Activated T-helper 17 cell treated with anti-CD3 and anti-CD28 coated beads, Interleukin-2, amount 50 U/mL, for 72 hours (primary cell): ENCODE measurements around the gene RPS19. TPM values are rescaled to one million over a fixed set of nuclear protein-coding genes. Genes with fewer than 3 reads are reported as not detected.
A peak's percentile ranks its signal among the peaks of the same experiment; 100 is the strongest.

Source experiments
- ATAC-seq: fragments of 150-1000 bp; cut with Tn5 transposase; replicated peaks from 2 replicates; pipeline ENCODE4 v1.10.0; 2021; ENCODE audit warnings: mild to moderate bottlenecking, moderate library complexity
- H3K27ac Mint-ChIP-seq: one replicate; pipeline ENCODE4 v1.8.0; 2022; ENCODE audit warnings: mixed read lengths
- H3K27me3 Mint-ChIP-seq: one replicate; pipeline ENCODE4 v1.8.0; 2022; ENCODE audit warnings: mixed read lengths
- H3K36me3 Mint-ChIP-seq: one replicate; pipeline ENCODE4 v1.8.0; 2022; ENCODE audit warnings: low read depth, mild to moderate bottlenecking, mixed read lengths
- H3K4me1 Mint-ChIP-seq: one replicate; pipeline ENCODE4 v1.8.0; 2022; ENCODE audit warnings: mixed read lengths
- H3K4me3 Mint-ChIP-seq: one replicate; pipeline ENCODE4 v1.8.0; 2022; ENCODE audit warnings: mild to moderate bottlenecking, mixed read lengths
- H3K9me3 Mint-ChIP-seq: one replicate; pipeline ENCODE4 v1.8.0; 2022; ENCODE audit warnings: mixed read lengths
- total RNA-seq, 2 donors: library from RNA; stranded (reverse); gene quantifications; one replicate each; pipeline ENCODE4 v1.2.3, GENCODE V29; 2022

RPS19 gene
- total RNA-seq, 2 donors from 2014 or later, result 3,531 to 4,049 TPM

- peak overlapping the region; percentile 50 for H3K27ac Mint-ChIP-seq
- no peak for ATAC-seq
- H3K36me3 Mint-ChIP-seq, result peaks cover 78% of the 10 kb centered on the region
- no peaks in the 10 kb centered on the region for H3K9me3 Mint-ChIP-seq
- no peak overlapping the region for H3K4me3 Mint-ChIP-seq
- peaks cover 22% of the 10 kb centered on the region for H3K4me1 Mint-ChIP-seq
- H3K27me3 Mint-ChIP-seq, result no peaks in the 10 kb centered on the region
These were observed 34.3 kb downstream of the RPS19 start for GRCh38 chr19:41894350-41894749.

- peak; percentile 53 for ATAC-seq
- Mint-ChIP-seq H3K4me1 (peaks cover 17% of the 10 kb centered on the region), H3K27ac (peak overlapping the region; percentile 58), H3K9me3 (no peaks in the 10 kb centered on the region), H3K4me3 (peak overlapping the region; percentile 2), H3K36me3 (peaks cover 78% of the 10 kb centered on the region), H3K27me3 (no peaks in the 10 kb centered on the region)
These were observed 35.9 kb downstream of the RPS19 start for GRCh38 chr19:41895745-41896580.

- ATAC-seq, result no peak
- no peak overlapping the region for H3K4me3 Mint-ChIP-seq
- no peaks in the 10 kb centered on the region for H3K9me3 Mint-ChIP-seq
- H3K27ac Mint-ChIP-seq, result peak overlapping the region; percentile 58
- H3K27me3 Mint-ChIP-seq, result no peaks in the 10 kb centered on the region
- H3K4me1 Mint-ChIP-seq, result peaks cover 15% of the 10 kb centered on the region
- peaks cover 80% of the 10 kb centered on the region for H3K36me3 Mint-ChIP-seq
These were observed 36.5 kb downstream of the RPS19 start for GRCh38 chr19:41896581-41896942.

- no peaks in the 10 kb centered on the region for H3K27me3 Mint-ChIP-seq
- peak overlapping the region; percentile 30 for H3K27ac Mint-ChIP-seq
- peaks cover 82% of the 10 kb centered on the region for H3K36me3 Mint-ChIP-seq
- H3K4me3 Mint-ChIP-seq, result no peak overlapping the region
- ATAC-seq, result no peak
- H3K9me3 Mint-ChIP-seq, result no peaks in the 10 kb centered on the region
- H3K4me1 Mint-ChIP-seq, result peaks cover 12% of the 10 kb centered on the region
These were observed 37.1 kb downstream of the RPS19 start for GRCh38 chr19:41897181-41897580.

- Mint-ChIP-seq H3K27me3 (no peaks in the 10 kb centered on the region), H3K9me3 (no peaks in the 10 kb centered on the region), H3K4me1 (peaks cover 12% of the 10 kb centered on the region), H3K27ac (peak overlapping the region; percentile 30), H3K4me3 (no peak overlapping the region), H3K36me3 (peaks cover 82% of the 10 kb centered on the region)
- no peak for ATAC-seq
These were observed 37.8 kb downstream of the RPS19 start for GRCh38 chr19:41897820-41898219.

DNA sequence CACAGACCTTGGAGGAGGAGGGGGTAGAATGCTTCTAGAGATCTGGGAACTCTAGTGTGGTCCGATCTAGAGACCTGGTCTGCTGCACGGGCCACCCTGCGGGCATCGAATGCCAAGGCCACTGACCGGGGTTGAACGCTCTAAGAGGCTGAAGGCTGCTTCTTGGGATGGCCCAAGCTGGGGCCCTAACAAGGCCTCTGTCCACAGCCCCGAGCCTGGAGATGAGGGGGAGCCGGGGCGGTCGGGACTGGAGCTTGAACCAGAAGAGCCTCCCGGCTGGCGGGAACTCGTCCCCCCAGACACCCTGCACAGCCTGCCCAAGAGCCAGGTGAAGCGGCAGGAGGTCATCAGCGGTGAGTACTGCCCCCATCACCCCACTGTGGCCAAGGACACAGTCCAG lies 38.2 kb downstream of the RPS19 start:
- no peak overlapping the region for H3K27ac Mint-ChIP-seq
- ATAC-seq, result no peak
- H3K4me3 Mint-ChIP-seq, result no peak overlapping the region

DNA sequence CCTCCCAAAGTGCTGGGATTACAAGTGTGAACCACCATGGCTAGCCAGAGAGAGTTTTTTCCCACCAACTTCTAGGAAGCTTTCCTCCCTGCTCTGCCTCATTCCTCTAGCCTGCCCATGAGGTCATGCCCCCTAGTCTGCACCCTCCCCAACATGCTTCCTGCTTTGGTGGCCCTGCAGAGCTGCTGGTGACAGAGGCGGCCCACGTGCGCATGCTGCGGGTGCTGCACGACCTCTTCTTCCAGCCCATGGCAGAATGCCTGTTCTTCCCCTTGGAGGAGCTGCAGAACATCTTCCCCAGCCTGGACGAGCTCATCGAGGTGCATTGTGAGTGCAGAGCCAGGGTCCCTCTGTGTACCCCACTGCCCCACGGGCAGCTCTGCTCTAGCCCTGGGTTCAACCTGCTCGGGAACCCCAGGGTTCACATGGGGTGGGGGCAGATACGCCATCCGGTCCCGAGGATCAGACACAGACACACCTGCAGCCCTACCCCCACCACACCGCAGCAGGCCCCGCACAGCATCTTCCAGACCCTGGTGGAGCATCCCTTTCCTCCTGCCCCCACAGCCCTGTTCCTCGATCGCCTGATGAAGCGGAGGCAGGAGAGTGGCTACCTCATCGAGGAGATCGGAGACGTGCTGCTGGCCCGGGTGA lies 41.8 kb downstream of the RPS19 start:
- Mint-ChIP-seq H3K4me1 (peaks cover 20% of the 10 kb centered on the region), H3K4me3 (no peak overlapping the region), H3K27me3 (no peaks in the 10 kb centered on the region), H3K27ac (peak overlapping the region; percentile 46), H3K36me3 (peaks cover 98% of the 10 kb centered on the region), H3K9me3 (no peaks in the 10 kb centered on the region)
- ATAC-seq, result no peak

More for the DNA sequence above, 38.2 kb downstream of the RPS19 start:
- no peaks in the 10 kb centered on the region for H3K27me3 Mint-ChIP-seq
- peaks cover 82% of the 10 kb centered on the region for H3K36me3 Mint-ChIP-seq
- peaks cover 12% of the 10 kb centered on the region for H3K4me1 Mint-ChIP-seq
- H3K9me3 Mint-ChIP-seq, result no peaks in the 10 kb centered on the region

- H3K9me3 Mint-ChIP-seq, result no peaks in the 10 kb centered on the region
- no peak for ATAC-seq
- H3K27me3 Mint-ChIP-seq, result no peaks in the 10 kb centered on the region
- no peak overlapping the region for H3K4me3 Mint-ChIP-seq
- no peak overlapping the region for H3K27ac Mint-ChIP-seq
- H3K36me3 Mint-ChIP-seq, result peaks cover 100% of the 10 kb centered on the region
- H3K4me1 Mint-ChIP-seq, result peaks cover 22% of the 10 kb centered on the region
These were observed 42.5 kb downstream of the RPS19 start for GRCh38 chr19:41902594-41902993.

- Mint-ChIP-seq H3K4me1 (peaks cover 22% of the 10 kb centered on the region), H3K4me3 (no peak overlapping the region), H3K27ac (no peak overlapping the region), H3K27me3 (no peaks in the 10 kb centered on the region), H3K36me3 (peaks cover 92% of the 10 kb centered on the region), H3K9me3 (no peaks in the 10 kb centered on the region)
- no peak for ATAC-seq
These were observed 43.3 kb downstream of the RPS19 start for GRCh38 chr19:41903193-41903953.

GRCh38 chr19:41904118-41904870 lies 44.2 kb downstream of the RPS19 start:
- Mint-ChIP-seq H3K9me3 (no peaks in the 10 kb centered on the region), H3K36me3 (peaks cover 83% of the 10 kb centered on the region), H3K4me1 (peaks cover 18% of the 10 kb centered on the region)

DNA sequence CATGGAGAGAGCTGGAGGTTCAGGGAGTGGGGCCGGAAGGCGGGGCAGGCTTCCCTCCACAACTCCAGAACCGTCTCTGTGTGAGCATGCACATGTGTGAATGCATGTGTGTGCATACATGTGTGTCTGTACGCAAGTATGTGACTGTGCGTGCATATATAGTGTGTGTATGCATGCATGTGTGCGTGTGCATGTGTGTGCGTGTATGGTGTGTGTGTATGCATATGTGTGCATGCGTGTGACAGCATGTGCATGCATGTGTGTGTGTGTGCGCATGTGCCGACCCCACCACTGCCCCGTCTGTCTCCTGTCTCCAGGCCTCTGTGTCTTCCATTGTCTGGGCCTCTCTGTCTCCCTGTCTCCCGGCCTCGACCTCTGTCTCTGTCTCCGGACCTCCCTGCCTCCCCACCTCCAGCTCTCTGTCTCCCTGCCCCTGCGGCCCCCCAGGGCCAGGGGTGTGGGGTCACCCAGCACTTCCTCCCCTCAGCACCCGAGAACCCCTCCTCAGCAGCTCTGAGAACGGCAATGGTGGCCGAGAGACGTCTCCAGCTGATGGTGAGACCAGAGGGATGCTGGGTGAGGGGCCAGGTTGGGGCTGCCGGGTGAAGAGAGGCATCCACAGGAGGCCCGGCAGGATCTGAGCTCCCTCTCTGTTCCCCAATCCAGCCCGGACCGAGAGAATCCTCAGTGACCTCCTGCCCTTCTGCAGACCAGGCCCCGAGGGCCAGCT lies 45.4 kb downstream of the RPS19 start:
- Mint-ChIP-seq H3K27me3 (no peaks in the 10 kb centered on the region), H3K36me3 (peaks cover 72% of the 10 kb centered on the region), H3K9me3 (no peaks in the 10 kb centered on the region), H3K4me1 (peaks cover 17% of the 10 kb centered on the region), H3K4me3 (no peak overlapping the region), H3K27ac (peak overlapping the region; percentile 82)
- ATAC-seq, result no peak

More at GRCh38 chr19:41904118-41904870, 44.2 kb downstream of the RPS19 start:
- Mint-ChIP-seq H3K4me3 (no peak overlapping the region), H3K27ac (no peak overlapping the region), H3K27me3 (no peaks in the 10 kb centered on the region)
- ATAC-seq, result no peak

DNA sequence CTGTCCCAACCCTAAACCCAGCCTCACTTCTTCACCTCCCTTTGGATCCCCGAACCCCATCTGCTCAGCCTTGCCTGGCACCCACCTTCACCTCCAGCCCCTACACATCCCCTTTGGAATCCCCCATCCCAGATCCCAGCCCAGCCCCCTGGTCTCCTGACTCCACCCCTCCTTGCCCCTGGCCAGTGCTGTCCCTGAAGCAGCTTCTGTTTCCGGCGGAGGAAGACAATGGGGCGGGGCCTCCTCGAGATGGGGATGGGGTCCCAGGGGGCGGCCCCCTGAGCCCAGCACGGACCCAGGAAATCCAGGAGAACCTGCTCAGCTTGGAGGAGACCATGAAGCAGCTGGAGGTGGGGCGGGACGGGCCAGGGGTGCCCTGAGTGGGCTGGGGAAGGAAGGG lies 46.2 kb downstream of the RPS19 start:
- Mint-ChIP-seq H3K36me3 (peaks cover 71% of the 10 kb centered on the region), H3K4me1 (peaks cover 25% of the 10 kb centered on the region)

GRCh38 chr19:41906916-41907680 lies 47.0 kb downstream of the RPS19 start:
- H3K4me3 Mint-ChIP-seq, result no peak overlapping the region
- no peaks in the 10 kb centered on the region for H3K9me3 Mint-ChIP-seq
- H3K4me1 Mint-ChIP-seq, result peaks cover 25% of the 10 kb centered on the region
- no peak for ATAC-seq
- H3K27ac Mint-ChIP-seq, result peak overlapping the region; percentile 65
- peaks cover 70% of the 10 kb centered on the region for H3K36me3 Mint-ChIP-seq
- H3K27me3 Mint-ChIP-seq, result peaks cover 11% of the 10 kb centered on the region

More for the DNA sequence above, 46.2 kb downstream of the RPS19 start:
- Mint-ChIP-seq H3K9me3 (no peaks in the 10 kb centered on the region), H3K27ac (peak overlapping the region; percentile 82), H3K27me3 (peaks cover 4% of the 10 kb centered on the region), H3K4me3 (no peak overlapping the region)
- ATAC-seq, result no peak
